ENCODE data around the gene NCAPD3. TPM values are rescaled to one million over a fixed set of nuclear protein-coding genes. Genes with fewer than 3 reads are reported as not detected.

Gene NCAPD3
- total RNA-seq, 4 donors from 2014 or later, result 6.2 to 9.6 (median 8.8) TPM

GRCh38 chr11:134271978-134272377 lies 48.2 kb upstream of the NCAPD3 start:
- H3K36me3 ChIP-seq, result no peaks in the 10 kb centered on the region
- 97% methylated on average over 4 of the region's 4 CpGs for WGBS
- H3K27me3 ChIP-seq, result peaks cover 12 to 77% (median 37%) of the 10 kb centered on the region in 4 donors
- no peaks in the 10 kb centered on the region for H3K9me3 ChIP-seq
- no peak overlapping the region for H3K4me3 ChIP-seq
- no peak for DNase-seq (ENCODE audit: extremely low spot score)
- no peak overlapping the region for H3K27ac ChIP-seq (replicated peaks in 1 of 4)
- intact Hi-C loops (cut with DNase I), result no loop called here
- peaks cover 14 to 18% (median 17%) of the 10 kb centered on the region in 4 donors for H3K4me1 ChIP-seq
- TF ChIP-seq POLR2AphosphoS5 (IDR thresholded peaks at IDR 0.05) (no peak), EP300 (IDR thresholded peaks at IDR 0.05) (no peak), POLR2A (IDR thresholded peaks at IDR 0.05; ENCODE audit: low read depth) (no peak)
- TF ChIP-seq, protein P1, sequence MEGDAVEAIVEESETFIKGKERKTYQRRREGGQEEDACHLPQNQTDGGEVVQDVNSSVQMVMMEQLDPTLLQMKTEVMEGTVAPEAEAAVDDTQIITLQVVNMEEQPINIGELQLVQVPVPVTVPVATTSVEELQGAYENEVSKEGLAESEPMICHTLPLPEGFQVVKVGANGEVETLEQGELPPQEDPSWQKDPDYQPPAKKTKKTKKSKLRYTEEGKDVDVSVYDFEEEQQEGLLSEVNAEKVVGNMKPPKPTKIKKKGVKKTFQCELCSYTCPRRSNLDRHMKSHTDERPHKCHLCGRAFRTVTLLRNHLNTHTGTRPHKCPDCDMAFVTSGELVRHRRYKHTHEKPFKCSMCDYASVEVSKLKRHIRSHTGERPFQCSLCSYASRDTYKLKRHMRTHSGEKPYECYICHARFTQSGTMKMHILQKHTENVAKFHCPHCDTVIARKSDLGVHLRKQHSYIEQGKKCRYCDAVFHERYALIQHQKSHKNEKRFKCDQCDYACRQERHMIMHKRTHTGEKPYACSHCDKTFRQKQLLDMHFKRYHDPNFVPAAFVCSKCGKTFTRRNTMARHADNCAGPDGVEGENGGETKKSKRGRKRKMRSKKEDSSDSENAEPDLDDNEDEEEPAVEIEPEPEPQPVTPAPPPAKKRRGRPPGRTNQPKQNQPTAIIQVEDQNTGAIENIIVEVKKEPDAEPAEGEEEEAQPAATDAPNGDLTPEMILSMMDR (IDR thresholded peaks at IDR 0.05), result no peak

- DNase-seq (ENCODE audit: extremely low spot score), result no peak
- H3K9me3 ChIP-seq, result no peaks in the 10 kb centered on the region
- H3K27me3 ChIP-seq, result peaks cover 0 to 60% (median 20%) of the 10 kb centered on the region in 4 donors
- H3K4me1 ChIP-seq, result peaks cover 0 to under 1% (median under 1%) of the 10 kb centered on the region in 4 donors
- H3K27ac ChIP-seq (replicated peaks in 1 of 4), result no peak overlapping the region
- H3K36me3 ChIP-seq, result peaks cover 0 to 2% (median under 1%) of the 10 kb centered on the region in 4 donors
- intact Hi-C loops (cut with DNase I), result no loop called here
- 61% methylated on average over 5 of the region's 5 CpGs for WGBS
- H3K4me3 ChIP-seq, result no peak overlapping the region
- TF ChIP-seq EP300 (IDR thresholded peaks at IDR 0.05) (no peak), POLR2A (IDR thresholded peaks at IDR 0.05; ENCODE audit: low read depth) (no peak), POLR2AphosphoS5 (IDR thresholded peaks at IDR 0.05) (no peak)
- TF ChIP-seq, protein P1 (IDR thresholded peaks at IDR 0.05), result no peak
Observed at GRCh38 chr11:134270250-134270714, 46.5 kb upstream of the NCAPD3 start.

- no peak for TF ChIP-seq POLR2A (IDR thresholded peaks at IDR 0.05; ENCODE audit: low read depth)
- TF ChIP-seq, protein P1 (IDR thresholded peaks at IDR 0.05), result no peak
- 86% methylated on average over 11 of the region's 11 CpGs for WGBS
- Histone ChIP-seq H3K36me3 (peaks cover 5 to 25% (median 18%) of the 10 kb centered on the region in 4 donors), H3K4me3 (no peak overlapping the region), H3K4me1 (no peaks in the 10 kb centered on the region), H3K9me3 (no peaks in the 10 kb centered on the region), H3K27ac (replicated peaks in 1 of 4) (no peak overlapping the region), H3K27me3 (peaks cover 0 to 37% (median 3%) of the 10 kb centered on the region in 4 donors)
- intact Hi-C loops (cut with DNase I), result no loop called here
- no peak for DNase-seq (ENCODE audit: extremely low spot score)
Observed at GRCh38 chr11:134267966-134268365, 44.2 kb upstream of the NCAPD3 start.

- H3K27ac ChIP-seq (replicated peaks in 1 of 4), result no peak overlapping the region
- WGBS, result 74% methylated on average over 5 of the region's 5 CpGs
- no peaks in the 10 kb centered on the region for H3K4me1 ChIP-seq
- intact Hi-C loops (cut with DNase I), result no loop called here
- no peak for DNase-seq (ENCODE audit: extremely low spot score)
- no peak overlapping the region for H3K4me3 ChIP-seq
- TF ChIP-seq POLR2A (IDR thresholded peaks at IDR 0.05; ENCODE audit: low read depth) (no peak), EP300 (IDR thresholded peaks at IDR 0.05) (no peak)
- TF ChIP-seq, protein P1 (IDR thresholded peaks at IDR 0.05), result no peak
- peaks cover 0 to 32% (median 2%) of the 10 kb centered on the region in 4 donors for H3K27me3 ChIP-seq
- H3K36me3 ChIP-seq, result peaks cover 8 to 30% (median 23%) of the 10 kb centered on the region in 4 donors
- H3K9me3 ChIP-seq, result no peaks in the 10 kb centered on the region
Observed at GRCh38 chr11:134267461-134267860, 43.7 kb upstream of the NCAPD3 start.

- Histone ChIP-seq H3K36me3 (peaks cover 14 to 36% (median 28%) of the 10 kb centered on the region in 4 donors), H3K4me1 (no peaks in the 10 kb centered on the region), H3K27ac (replicated peaks in 1 of 4) (peak overlapping the region in 1 of 4 donors; percentile 13), H3K27me3 (peaks cover 0 to 26% (median 2%) of the 10 kb centered on the region in 4 donors), H3K9me3 (no peaks in the 10 kb centered on the region), H3K4me3 (no peak overlapping the region)
- 24% methylated on average over 3 of the region's 3 CpGs for WGBS
- DNase-seq (ENCODE audit: extremely low spot score), result no peak
- intact Hi-C loops (cut with DNase I), result no loop called here
- no peak for TF ChIP-seq POLR2A (IDR thresholded peaks at IDR 0.05; ENCODE audit: low read depth)
- TF ChIP-seq EP300 (IDR thresholded peaks at IDR 0.05), result no peak
- TF ChIP-seq, protein P1 (IDR thresholded peaks at IDR 0.05), result no peak
- no peak for TF ChIP-seq POLR2AphosphoS5 (IDR thresholded peaks at IDR 0.05)
Observed at GRCh38 chr11:134266841-134267251, 43.1 kb upstream of the NCAPD3 start.

Measured in esophagus muscularis mucosa (tissue), 4 donors.